ENCODE results near the gene EXD3. TPM values are rescaled to one million over a fixed set of nuclear protein-coding genes. Genes with fewer than 3 reads are reported as not detected.

EXD3 gene
- total and polyA plus RNA-seq, 4 donors: 8.6 to 30.5 (median 19.5) TPM

DNA sequence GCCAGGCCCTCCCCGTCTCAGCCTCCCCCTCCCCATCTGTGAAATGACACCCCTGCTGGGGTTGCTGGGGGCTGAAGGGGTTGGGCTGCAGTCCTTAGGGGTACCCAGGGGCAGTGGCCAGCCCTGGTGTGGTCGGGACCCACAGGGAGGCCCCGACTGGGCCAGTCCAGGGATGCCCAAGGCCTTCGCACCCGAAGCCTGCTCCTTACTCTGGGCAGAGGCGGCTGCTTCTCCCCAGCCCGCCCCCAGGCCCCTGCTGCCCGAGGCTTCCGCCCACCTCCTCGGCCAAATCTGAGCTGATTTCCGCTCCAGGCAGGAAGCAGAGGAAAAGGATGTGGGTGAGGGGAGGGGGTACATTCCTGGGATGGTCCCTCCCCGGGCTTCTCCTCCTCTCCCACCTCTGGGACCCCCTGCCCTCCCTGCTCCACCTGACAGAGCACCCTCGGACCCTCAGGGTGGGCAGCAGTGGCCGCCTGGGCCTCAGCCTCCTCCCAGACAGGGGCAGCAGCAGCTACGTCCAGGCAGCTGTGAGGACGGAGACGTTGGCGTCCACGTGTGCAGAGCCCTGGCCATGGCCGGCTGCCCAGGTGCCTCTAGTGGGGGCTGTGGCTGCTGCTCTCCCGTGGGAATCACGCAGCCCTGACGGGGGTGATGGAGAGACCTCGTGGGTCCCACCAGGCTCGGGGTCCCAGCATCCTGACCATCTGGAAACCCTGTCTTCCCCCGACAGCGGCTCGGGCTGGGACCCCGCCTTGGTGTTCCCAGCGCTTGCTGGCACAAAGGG, 116.7 kb downstream of the EXD3 start:
- no peak for ATAC-seq (ENCODE audit: insufficient read depth, low FRiP score)
- Histone ChIP-seq H3K27ac (ENCODE audit: low read depth in 1 of 2, low read length in 1 of 2) (peak overlapping the region; percentile 84 to 86), H3K4me3 (no peak overlapping the region), H3K9me3 (ENCODE audit: control insufficient read depth in 4 of 4, insufficient read depth in 3 of 4, low read length in 3 of 4) (no peaks in the 10 kb centered on the region), H3K27me3 (ENCODE audit: control insufficient read depth in 3 of 3, insufficient read depth in 3 of 3, low read length in 2 of 3) (peaks cover 0 to 3% (median 0%) of the 10 kb centered on the region in 3 donors), H3K9ac (ENCODE audit: insufficient read depth in 1 of 2, low read length in 2 of 2) (no peak overlapping the region), H3K4me1 (ENCODE audit: control insufficient read depth in 5 of 5, insufficient read depth in 5 of 5, low read length in 5 of 5) (peaks cover 0 to 51% (median 19%) of the 10 kb centered on the region in 5 donors), H3K36me3 (ENCODE audit: control insufficient read depth in 4 of 4, insufficient read depth in 4 of 4, low read length in 4 of 4) (no peaks in the 10 kb centered on the region)
- peak in 1 of 3 donors; percentile 60 for DNase-seq
- 22 to 26% methylated on average over 29 to 30 of the region's 30 CpGs for WGBS, 2 donors
- TF ChIP-seq, protein P1, sequence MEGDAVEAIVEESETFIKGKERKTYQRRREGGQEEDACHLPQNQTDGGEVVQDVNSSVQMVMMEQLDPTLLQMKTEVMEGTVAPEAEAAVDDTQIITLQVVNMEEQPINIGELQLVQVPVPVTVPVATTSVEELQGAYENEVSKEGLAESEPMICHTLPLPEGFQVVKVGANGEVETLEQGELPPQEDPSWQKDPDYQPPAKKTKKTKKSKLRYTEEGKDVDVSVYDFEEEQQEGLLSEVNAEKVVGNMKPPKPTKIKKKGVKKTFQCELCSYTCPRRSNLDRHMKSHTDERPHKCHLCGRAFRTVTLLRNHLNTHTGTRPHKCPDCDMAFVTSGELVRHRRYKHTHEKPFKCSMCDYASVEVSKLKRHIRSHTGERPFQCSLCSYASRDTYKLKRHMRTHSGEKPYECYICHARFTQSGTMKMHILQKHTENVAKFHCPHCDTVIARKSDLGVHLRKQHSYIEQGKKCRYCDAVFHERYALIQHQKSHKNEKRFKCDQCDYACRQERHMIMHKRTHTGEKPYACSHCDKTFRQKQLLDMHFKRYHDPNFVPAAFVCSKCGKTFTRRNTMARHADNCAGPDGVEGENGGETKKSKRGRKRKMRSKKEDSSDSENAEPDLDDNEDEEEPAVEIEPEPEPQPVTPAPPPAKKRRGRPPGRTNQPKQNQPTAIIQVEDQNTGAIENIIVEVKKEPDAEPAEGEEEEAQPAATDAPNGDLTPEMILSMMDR (IDR thresholded peaks at IDR 0.05; ENCODE audit: control extremely low read depth, extremely low read depth): no peak

- peaks cover 0 to 57% (median 19%) of the 10 kb centered on the region in 5 donors for H3K4me1 ChIP-seq (ENCODE audit: control insufficient read depth in 5 of 5, insufficient read depth in 5 of 5, low read length in 5 of 5)
- H3K27me3 ChIP-seq (ENCODE audit: control insufficient read depth in 3 of 3, insufficient read depth in 3 of 3, low read length in 2 of 3): peaks cover 0 to 3% (median 0%) of the 10 kb centered on the region in 3 donors
- ATAC-seq (ENCODE audit: insufficient read depth, low FRiP score) (no peak), DNase-seq (no peak)
- TF ChIP-seq, protein P1 (IDR thresholded peaks at IDR 0.05; ENCODE audit: control extremely low read depth, extremely low read depth): no peak
- H3K27ac ChIP-seq (ENCODE audit: low read depth in 1 of 2, low read length in 1 of 2): peak overlapping the region; percentile 84 to 85
- H3K9ac ChIP-seq (ENCODE audit: insufficient read depth in 1 of 2, low read length in 2 of 2): no peak overlapping the region
- H3K4me3 ChIP-seq: no peak overlapping the region
- no peaks in the 10 kb centered on the region for H3K9me3 ChIP-seq (ENCODE audit: control insufficient read depth in 4 of 4, insufficient read depth in 3 of 4, low read length in 3 of 4)
- WGBS, 2 donors: 15 to 41% methylated on average over 8 of the region's 8 CpGs
- no peaks in the 10 kb centered on the region for H3K36me3 ChIP-seq (ENCODE audit: control insufficient read depth in 4 of 4, insufficient read depth in 4 of 4, low read length in 4 of 4)
These were observed 117.2 kb downstream of the EXD3 start for GRCh38 chr9:137305798-137306065.

GRCh38 chr9:137305060-137305797, 117.7 kb downstream of the EXD3 start:
- Histone ChIP-seq H3K9ac (ENCODE audit: insufficient read depth in 1 of 2, low read length in 2 of 2) (no peak overlapping the region), H3K4me3 (no peak overlapping the region), H3K9me3 (ENCODE audit: control insufficient read depth in 4 of 4, insufficient read depth in 3 of 4, low read length in 3 of 4) (no peaks in the 10 kb centered on the region), H3K4me1 (ENCODE audit: control insufficient read depth in 5 of 5, insufficient read depth in 5 of 5, low read length in 5 of 5) (peaks cover 0 to 60% (median 19%) of the 10 kb centered on the region in 5 donors), H3K27ac (ENCODE audit: low read depth in 1 of 2, low read length in 1 of 2) (peak overlapping the region; percentile 84 to 85), H3K36me3 (ENCODE audit: control insufficient read depth in 4 of 4, insufficient read depth in 4 of 4, low read length in 4 of 4) (no peaks in the 10 kb centered on the region), H3K27me3 (ENCODE audit: control insufficient read depth in 3 of 3, insufficient read depth in 3 of 3, low read length in 2 of 3) (peaks cover 0 to 3% (median under 1%) of the 10 kb centered on the region in 3 donors)
- WGBS, 2 donors: 14 to 30% methylated on average over 34 to 36 of the region's 36 CpGs
- DNase-seq (peak; percentile 50 to 76 (median 64)), ATAC-seq (ENCODE audit: insufficient read depth, low FRiP score) (peak; percentile 4)
- TF ChIP-seq, protein P1 (IDR thresholded peaks at IDR 0.05; ENCODE audit: control extremely low read depth, extremely low read depth): no peak

Measured in lung (tissue), 12 donors.